GM12864 (cell line): ENCODE results near the gene TRIM3.

Experiments used
- DNase-seq: peaks from one replicate; pipeline ENCODE4 v3.0.0-alpha.2; 2011; ENCODE audit warnings: low read depth
- H3K4me3 ChIP-seq: 2 replicates; pipeline ENCODE4 v1.5.1; 2011; ENCODE audit warnings: mild to moderate bottlenecking, low read depth, low read length, control low read depth
- TF ChIP-seq, protein P1 (sequence below): IDR thresholded peaks from 2 replicates; pipeline ENCODE4 v1.5.1; 2011; ENCODE audit warnings: low read depth, mild to moderate bottlenecking, moderate library complexity, low read length, control low read depth, inconsistent platforms; ENCODE audit errors: missing control alignments

The TRIM3 gene

DNA sequence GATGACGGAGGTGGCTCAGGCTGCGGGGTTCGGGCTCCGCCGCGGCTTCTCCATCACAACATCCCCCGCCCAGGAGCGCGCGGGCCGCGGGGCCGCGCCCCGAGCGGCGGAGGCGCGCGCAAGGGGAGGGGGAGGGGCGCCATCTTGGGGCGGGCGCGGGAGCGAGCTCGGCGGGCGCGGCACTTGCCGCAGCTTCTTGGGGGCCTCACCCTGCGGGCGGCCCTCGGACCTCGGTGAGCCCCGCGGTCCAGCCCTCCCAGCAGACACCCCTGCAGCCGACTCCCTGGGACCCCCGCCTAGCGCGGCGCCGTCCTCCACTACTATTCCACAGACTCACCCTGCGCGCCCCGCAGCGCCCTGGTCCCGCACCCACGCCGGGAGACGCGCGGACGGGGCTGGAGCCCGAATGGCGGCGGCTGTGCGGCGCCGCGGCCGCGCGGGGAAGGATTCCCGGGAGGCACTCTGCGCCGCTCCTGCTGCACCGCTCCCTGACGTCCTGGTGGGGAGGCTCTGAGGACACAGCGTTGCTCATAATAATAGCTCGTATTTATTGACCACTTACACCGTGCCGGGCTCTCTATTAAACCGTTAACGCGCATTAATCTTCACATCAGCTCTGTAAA, 54.6 kb downstream of the TRIM3 start, which contains the start of gene APBB1:
Gene APBB1, minus strand, starts transcription at position 86 of the 623 bp plus-strand sequence. CDS start 7,747 bp downstream, outside the sequence.
- DNase-seq: no peak
- TF ChIP-seq, protein P1, sequence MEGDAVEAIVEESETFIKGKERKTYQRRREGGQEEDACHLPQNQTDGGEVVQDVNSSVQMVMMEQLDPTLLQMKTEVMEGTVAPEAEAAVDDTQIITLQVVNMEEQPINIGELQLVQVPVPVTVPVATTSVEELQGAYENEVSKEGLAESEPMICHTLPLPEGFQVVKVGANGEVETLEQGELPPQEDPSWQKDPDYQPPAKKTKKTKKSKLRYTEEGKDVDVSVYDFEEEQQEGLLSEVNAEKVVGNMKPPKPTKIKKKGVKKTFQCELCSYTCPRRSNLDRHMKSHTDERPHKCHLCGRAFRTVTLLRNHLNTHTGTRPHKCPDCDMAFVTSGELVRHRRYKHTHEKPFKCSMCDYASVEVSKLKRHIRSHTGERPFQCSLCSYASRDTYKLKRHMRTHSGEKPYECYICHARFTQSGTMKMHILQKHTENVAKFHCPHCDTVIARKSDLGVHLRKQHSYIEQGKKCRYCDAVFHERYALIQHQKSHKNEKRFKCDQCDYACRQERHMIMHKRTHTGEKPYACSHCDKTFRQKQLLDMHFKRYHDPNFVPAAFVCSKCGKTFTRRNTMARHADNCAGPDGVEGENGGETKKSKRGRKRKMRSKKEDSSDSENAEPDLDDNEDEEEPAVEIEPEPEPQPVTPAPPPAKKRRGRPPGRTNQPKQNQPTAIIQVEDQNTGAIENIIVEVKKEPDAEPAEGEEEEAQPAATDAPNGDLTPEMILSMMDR: no peak
- peak within 1 kb of the TSS; percentile 66 for H3K4me3 ChIP-seq

DNA sequence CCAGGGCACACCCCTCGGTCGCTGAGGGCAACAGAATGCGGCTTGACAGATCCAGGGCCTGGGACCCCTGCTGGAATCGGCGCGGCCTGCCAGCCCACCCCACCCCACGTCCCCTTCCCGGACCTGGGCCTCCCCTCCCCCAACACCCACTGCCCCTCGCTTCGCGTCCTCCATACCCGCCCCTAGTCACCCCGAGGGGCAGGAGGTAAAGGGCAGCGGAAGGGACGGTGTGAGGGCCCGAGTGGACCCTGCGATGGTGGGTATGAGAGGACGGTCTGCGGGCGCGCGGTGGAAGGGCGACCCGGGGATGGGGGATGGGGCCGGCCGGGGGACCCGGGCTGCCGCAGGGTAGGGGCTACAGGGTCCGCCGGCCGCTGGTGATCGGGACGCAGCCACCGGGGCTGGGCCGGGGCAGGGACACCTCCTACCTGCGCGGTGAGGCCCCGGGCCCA, 55.2 kb downstream of the TRIM3 start:
- TF ChIP-seq, protein P1: no peak
- no peak for DNase-seq
- H3K4me3 ChIP-seq: peak overlapping the region; percentile 66

DNA sequence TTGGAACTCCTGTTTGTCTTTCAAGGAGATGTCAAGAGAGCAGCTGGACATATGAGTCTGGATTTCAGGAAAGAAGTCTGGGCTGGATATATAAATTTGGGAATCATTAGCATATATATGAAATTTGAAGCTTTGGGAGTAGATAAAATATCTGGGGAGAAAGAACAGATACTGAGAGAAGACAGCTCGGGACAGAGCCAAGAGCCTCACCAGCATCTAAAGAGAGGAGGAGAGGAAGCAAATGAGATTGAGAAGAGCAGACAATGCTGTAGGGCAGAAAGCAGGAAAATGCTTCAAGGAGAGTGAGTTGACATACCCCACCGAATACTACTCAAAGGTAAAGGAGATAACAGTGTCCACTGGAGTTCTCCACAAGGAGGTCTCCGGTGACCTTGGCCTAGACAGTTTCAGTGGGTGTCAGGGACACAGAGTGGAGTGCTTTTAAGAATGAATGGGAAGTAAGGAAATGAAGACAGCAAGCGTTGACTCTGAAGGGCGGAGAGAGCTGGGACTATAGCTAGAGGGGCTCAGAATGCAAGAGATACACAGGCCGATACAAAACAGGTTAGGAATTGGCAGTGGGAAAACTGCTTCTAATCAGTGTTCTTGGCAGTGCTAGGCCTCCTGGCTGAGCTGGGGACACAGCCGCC, 55.7 kb downstream of the TRIM3 start:
- DNase-seq: no peak
- TF ChIP-seq, protein P1: no peak
- no peak overlapping the region for H3K4me3 ChIP-seq

DNA sequence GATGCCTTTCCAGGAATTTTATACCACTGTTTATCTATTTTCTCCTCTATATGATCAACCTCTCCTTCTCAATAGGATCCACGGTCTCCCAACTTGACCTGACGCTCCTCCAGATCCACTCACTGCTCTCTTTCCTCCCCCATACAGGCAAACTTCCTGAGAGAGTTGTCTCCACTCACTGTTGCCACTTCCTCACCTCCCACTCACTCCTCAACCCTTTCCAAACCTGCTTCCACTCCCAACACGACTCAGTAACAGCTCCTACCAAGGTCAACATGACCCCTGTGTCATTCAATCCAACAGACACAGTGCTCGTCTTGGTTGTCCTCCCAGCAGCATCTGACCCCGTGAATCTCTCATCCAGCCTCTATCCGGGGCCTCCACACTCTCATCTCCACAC, 57.9 kb downstream of the TRIM3 start:
- H3K4me3 ChIP-seq: no peak overlapping the region
- no peak for DNase-seq
- TF ChIP-seq, protein P1: no peak

DNA sequence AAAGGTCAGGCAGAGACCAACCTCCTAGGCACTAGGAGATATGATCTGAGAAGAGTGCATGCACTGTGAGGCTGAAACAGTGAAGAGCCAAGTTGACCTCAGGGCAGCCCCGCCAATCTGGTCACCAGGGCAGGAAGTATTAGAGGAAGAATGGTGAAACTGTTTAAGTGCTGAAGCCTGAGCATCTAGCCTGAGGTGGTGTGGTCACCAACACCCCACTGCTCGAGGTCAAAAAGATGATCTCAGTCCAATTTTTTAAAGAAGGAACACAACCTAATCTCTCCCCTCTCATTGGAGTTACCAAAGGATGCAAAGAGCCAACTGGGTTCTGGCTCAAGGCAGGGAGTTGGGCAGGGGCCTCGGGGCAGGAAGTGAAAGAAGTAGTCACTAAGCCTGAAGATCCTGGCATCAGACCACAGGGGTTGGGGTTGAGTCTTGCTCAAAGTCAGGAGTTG, 58.8 kb downstream of the TRIM3 start:
- TF ChIP-seq, protein P1: no peak
- H3K4me3 ChIP-seq: no peak overlapping the region
- no peak for DNase-seq

DNA sequence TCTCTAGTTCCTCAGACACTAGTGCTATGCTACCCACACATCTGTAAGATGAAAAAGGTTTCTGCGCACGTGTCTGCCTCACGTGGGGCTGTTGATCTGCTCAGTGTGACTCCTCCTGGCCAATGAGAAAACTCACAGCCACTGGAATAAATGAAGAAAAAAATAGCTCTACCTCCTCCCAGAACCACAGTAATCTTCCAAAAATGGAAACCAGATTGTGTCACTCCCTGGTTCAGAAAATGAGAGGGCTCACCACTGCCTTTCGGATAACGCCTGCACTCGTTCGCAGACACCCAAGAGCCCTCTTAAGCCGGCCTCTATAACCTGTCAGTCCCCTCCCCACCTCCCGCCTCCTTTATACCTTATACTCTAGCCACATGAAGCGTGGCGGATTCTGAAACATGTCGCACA, 59.9 kb downstream of the TRIM3 start:
- H3K4me3 ChIP-seq: no peak overlapping the region
- TF ChIP-seq, protein P1: no peak
- no peak for DNase-seq

DNA sequence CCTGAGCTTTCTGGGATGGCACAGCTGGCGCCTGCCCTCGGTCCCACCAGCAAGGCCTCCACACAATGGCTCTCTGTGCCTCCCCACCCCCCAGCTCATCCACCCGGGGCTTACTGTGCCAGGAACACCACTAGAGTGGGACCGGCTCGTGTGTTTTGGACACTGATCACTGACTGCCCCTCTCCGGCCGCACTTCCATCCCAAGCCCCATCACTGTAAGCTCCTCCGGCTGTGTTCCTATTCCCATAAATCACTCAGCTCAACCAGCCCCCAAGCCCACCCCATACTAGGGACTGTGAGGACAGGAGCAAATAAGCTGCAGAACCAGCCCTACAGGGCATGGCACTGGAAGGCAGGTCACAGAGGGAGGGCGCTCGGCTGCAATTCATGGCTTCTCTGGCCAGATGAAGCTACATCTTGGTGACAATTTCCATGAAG, 62.1 kb downstream of the TRIM3 start:
- DNase-seq: no peak
- TF ChIP-seq, protein P1: no peak
- H3K4me3 ChIP-seq: no peak overlapping the region
